ENCODE data around the gene FADS2.

FADS2 gene

DNA sequence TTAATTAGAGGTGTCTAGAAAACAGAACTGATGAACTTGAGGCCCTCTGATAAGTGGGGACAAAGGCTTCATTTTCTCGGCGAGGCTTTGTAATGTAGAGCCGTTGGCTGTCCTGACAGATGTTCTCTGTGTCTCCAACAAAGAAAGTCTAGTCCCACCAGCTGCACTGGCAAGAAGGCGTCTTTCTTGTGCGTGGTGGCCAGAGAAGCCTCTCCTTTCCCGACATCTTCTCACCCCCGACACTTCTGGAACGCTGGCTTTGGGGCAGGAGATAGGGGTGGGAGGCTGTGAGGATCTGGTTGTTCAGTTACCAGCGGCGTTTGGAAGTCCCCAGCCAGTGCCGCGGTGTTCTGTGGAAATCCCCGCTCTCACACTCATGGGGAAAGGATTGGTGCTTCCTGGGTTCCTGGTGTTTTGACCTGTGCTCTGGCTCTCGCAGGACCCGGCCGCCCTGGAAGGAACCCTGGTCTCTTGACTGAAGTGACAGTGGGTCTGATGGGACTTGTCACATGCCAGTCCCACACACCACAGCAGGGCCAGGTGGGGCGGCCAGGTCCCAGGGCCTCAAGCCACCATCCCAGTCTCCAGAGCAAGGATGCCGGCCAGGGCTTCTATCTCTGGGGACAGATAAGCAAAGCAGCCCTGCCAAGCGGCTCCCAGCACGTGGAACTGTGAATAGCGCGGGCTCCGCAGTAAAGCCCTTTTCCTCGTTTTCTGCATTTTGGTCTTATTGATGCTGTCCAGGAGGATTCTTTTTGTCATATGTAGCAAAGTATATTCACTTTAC, 23.2 kb downstream of the FADS2 start:
- no peak for DNase-seq

DNA sequence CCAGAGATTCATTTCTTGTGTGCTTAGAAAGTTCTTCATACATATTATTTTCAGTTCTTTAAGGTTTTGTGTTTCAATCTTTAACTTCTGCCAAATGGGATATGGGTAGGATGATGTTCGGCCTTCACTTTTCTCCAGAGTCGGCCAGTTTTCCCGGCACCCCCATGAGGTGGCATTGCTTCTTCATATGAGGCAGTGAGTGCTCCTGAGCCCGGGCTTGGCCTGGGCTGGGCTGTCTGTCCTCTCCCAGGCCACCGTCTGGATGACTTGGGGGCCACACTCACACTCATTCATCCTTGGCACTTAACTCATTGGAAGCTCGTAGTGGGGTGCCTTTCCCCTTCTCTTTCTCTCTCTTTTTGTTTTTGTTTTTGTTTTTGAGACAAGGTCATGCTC, 23.8 kb downstream of the FADS2 start:
- no peak for DNase-seq

DNA sequence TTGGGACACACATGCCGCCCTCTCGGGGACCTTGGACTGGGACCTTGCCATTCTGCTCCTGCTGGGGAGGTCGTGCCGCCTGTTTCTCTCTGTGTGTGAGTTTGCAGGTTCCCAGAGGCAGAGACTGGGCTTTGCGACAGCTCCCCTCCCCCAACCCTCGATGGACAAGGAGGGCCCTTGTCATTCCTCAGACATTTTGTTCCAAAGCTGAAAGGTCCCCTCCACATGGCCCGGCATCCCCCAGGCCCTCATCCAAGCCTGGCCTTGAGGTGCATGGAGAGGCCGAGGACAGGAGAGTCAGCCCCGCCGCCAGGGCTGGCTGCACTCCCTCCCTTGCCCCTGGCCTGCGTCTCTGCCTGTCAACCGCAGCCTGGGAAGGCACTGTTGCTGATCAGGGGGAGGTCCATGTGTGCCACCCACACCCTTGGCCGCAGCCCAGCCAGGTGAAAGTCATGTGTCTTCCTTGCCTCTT, 25.6 kb downstream of the FADS2 start:
- DNase-seq = no peak

DNA sequence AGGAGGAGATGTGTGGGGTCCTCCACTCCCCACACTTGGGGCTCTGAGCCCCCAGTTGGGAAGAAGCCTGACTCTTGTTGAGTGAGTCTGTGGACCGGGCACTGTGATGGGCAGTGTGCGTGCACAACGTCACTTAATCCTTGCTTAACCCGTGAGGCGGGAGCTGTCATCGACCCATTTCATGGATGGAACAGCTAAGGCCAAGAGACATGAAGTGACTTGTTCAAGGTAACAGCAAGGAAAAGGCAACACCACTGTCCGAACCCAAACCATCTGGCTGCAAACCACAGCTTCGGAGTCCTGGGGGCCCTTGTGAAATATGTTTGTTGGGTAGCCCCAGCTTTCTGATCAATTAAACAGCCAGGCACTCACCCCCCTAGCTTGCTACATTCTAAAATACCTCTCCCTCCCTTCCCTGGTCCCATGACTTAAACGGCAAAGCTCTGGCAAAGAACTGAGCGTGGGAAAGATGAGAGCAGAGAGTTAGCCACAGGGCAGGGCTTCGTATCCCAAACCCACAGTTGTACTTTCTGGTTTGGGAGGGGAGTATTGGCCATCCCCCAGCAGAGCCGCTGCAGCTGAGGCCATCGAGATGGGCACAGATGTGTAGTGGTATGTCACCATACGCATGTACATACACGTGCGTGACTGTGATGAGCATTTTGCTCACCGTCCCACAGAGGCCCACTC, 26.3 kb downstream of the FADS2 start:
- no peak for DNase-seq

DNA sequence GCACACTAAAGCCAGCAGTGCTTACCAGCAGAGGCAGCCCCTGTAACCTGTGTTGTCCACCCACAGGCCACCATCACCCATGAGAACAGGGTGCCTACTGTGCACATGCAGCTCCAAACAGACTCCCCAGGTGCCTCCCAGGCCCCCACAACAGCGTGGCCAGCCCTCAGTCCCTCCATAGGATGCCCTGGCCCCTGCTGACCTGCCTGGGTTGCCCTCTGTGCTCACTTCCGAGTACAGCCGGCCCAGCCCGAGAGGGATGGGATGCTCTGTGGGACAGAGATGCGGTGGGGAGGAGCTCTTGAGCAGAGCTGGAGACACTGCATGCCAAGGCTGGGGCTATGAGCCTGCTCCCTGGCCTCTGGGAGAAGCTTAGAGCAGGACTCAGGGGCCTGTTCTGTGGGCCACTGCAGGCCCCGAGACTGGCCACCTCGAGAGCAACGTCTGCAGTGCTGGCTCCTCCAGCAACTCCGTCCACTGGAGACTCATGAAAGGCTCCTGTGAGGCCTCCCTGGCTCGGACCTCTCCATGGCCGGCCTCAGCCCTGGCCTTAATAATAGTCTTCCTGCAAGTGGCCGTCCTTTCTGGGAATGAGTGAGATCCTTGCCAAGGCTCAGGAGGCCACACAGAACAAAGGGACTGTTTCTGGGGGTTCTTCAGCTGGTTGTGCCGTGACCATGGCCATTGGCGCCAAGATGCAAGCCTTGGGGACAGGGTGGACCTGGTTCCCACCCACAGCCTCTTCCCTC, 27.0 kb downstream of the FADS2 start:
- DNase-seq = no peak

DNA sequence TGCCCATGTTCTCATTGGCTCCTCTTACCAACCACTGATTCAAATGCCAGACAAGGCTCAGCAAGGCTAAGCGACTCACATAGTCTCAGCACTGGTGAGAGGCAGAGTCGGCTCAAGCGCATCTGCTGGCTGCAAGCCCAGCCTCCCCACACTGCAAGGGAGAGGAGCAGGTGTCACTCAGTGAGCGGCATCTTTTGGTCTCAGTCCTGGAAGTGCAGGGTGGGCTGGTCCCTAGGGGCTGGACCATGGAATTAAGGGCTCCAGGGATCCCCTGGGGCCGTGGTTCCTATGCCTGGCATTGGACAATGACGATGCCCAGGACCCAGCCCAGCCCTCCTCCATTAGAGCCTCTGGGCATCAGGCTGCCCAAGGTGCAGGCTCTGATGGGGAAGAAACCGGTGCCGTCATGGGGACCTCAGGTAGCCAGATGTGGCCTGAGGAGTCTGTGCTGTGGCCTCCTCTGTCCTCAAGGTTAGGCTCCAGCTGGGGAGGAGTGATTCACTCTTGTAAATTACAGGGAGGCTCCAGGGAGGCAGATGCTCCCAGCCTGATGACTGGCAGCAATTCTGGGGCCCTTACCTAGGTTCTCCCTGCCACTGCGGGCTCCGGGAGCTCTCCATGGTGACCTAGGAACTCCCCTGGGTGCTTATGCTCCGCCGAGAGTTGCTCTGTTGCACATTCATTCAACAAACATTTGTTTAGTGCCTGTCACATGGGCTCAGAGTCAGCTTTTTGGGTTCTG, 28.0 kb downstream of the FADS2 start:
- no peak for DNase-seq

DNA sequence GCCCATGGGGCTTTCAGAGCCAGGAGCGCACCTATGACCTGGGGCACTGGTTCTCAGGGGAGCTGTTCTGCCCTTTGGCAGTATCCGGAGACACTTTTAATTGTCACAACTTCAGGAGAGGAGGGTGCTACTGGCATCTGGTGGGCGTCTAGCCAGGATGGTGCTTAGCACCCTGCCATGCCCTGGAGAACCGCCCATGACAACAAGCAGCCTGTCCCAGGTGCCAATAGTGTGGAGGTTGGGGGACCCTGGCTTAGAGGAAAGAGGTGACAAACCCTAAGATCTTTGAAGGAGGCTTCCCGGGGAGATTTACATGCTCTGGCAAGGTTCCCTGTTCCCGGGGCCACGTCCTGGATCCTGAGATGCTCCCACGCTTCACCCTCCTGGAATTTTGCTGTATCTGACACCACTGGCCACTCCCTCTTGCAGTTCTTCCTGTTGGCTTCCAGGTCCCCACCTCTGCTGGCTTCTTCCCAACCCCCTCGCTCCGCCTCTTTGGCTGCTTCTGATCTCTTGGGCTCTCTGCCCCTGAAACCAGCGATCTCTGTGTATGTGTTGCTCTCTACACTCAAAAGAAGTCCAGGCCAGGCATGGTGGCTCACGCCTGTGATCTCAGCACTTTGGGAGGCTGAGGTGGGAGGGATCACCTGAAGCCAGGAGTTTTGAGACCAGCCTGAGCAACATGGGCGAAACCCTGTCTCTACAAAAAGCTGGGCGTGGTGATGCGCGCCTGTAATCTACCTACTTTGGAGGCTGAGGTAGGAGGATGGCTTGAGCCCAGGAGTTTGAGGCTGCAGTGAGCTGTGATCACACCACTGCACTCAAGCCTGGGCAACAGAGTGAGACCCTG, 32.2 kb downstream of the FADS2 start:
- DNase-seq = peak; percentile 6

DNA sequence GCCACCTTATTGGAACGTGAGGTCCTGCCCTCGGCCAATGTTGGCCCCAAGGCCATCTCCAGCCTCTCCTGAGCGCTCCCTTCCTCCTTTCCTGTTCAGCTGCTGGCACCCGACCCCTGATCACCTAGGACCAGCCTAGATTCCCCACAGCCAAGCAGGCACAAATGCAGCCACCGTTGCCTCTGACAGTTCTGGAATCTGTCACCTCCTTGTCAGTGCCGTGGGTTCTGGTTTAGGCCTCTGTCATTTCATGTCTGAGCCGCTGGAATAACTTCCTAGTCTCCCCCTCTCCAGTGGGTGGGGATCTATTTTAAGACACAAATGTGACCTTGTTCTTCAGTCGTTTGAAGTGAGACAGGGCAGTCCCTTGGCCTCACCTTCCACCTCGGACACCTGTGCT, 33.5 kb downstream of the FADS2 start:
- DNase-seq = no peak

DNA sequence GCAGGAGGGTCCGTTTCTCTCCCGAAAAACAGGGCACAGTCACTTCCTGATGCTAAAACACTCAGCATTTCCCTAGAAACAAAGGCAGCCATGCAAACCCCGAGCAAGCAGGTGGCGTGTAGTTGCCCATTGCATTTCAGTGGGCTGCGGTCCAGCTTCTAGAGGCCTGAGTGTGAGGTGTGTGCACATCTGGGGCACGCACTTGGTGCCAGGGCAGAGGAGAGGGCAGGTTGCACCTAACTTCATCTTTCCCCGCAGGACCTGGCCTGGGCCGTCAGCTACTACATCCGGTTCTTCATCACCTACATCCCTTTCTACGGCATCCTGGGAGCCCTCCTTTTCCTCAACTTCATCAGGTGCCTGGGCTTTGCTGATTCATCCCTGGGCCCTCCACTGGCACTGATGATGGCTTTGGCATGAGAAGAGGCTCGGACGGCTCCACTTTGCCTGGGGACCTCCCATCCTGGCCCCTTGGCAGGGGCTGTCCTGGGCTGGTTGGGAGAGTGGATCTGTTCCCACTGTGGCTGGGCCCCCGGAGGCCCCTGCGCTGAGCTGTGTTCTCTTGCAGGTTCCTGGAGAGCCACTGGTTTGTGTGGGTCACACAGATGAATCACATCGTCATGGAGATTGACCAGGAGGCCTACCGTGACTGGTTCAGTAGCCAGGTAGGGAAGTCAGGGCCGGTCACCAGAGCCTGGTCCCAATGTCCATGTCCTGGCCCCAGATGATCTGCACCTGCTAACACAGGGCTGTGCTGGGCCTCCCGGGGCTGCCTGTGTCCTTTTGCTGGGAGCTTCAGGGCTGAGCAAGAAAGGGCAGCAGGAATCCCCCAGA, 34.8 kb downstream of the FADS2 start:
- no peak for DNase-seq

DNA sequence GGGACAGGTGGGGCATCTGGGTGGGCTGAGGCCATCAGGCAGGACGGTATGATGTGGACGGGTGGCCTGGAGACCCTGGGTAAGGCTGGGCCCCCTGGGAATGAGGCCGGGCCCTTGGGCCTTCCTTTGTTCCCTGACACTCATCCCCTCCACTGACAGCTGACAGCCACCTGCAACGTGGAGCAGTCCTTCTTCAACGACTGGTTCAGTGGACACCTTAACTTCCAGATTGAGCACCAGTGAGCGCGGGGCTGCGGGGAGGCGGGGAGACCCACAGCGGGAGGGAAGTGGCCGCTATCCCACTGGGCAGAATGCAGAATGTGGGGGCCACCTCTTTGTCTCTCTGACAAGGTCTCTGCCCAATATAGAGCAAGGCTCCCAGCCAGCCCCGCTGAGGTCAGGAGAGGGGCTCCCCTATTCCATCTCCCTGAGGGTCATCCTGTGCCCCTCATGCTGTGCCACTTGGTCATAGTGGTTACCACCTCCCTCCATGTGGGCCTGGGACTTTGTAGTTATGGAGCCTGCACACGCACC, 35.5 kb downstream of the FADS2 start:
- no peak for DNase-seq

DNA sequence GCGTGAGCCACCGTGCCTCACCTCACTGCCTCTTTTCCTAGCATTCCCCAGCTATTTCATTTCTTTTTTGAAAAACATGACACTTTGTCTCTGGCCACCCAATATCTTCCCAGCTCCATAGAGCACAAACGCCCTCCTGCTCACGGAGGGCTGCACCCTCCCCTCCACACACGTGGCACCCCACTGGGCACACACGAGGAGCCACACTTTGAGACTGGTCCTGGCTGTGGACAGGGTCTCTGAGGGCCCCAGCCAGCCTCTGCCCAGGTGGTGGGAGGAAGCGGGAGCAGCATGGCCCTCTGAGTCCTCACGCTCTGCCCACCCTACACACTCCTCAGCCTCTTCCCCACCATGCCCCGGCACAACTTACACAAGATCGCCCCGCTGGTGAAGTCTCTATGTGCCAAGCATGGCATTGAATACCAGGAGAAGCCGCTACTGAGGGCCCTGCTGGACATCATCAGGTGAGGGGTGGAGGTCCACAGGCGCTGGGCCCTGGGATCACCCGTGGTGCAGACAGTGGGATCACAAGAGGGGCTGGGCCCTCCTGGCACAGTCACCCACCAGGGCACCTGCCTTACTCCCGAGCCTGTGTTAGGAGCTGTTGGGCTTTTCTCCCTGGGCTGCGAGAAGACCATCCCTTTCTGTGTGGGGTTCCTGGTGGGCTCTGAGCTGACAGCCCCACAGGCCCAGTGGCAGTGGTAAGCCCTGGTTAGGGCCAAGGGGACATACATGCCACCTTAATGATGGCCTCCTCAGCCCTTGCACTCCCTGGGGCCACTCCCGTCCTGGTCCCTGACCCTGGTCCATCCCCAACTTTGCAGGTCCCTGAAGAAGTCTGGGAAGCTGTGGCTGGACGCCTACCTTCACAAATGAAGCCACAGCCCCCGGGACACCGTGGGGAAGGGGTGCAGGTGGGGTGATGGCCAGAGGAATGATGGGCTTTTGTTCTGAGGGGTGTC, 37.0 kb downstream of the FADS2 start:
- DNase-seq = no peak

DNA sequence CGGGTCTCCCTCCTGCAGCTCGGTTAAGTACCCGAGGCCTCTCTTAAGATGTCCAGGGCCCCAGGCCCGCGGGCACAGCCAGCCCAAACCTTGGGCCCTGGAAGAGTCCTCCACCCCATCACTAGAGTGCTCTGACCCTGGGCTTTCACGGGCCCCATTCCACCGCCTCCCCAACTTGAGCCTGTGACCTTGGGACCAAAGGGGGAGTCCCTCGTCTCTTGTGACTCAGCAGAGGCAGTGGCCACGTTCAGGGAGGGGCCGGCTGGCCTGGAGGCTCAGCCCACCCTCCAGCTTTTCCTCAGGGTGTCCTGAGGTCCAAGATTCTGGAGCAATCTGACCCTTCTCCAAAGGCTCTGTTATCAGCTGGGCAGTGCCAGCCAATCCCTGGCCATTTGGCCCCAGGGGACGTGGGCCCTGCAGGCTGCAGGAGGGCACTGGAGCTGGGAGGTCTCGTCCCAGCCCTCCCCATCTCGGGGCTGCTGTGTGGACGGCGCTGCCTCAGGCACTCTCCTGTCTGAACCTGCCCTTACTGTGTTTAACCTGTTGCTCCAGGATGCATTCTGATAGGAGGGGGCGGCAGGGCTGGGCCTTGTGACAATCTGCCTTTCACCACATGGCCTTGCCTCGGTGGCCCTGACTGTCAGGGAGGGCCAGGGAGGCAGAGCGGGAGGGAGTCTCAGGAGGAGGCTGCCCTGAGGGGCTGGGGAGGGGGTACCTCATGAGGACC, 38.3 kb downstream of the FADS2 start:
- no peak for DNase-seq

DNA sequence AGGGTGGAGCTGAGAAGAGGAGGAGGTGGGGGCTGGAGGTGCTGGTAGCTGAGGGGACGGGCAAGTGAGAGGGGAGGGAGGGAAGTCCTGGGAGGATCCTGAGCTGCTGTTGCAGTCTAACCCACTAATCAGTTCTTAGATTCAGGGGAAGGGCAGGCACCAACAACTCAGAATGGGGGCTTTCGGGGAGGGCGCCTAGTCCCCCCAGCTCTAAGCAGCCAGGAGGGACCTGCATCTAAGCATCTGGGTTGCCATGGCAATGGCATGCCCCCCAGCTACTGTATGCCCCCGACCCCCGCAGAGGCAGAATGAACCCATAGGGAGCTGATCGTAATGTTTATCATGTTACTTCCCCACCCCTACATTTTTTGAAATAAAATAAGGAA, 38.9 kb downstream of the FADS2 start:
- no peak for DNase-seq

DNA sequence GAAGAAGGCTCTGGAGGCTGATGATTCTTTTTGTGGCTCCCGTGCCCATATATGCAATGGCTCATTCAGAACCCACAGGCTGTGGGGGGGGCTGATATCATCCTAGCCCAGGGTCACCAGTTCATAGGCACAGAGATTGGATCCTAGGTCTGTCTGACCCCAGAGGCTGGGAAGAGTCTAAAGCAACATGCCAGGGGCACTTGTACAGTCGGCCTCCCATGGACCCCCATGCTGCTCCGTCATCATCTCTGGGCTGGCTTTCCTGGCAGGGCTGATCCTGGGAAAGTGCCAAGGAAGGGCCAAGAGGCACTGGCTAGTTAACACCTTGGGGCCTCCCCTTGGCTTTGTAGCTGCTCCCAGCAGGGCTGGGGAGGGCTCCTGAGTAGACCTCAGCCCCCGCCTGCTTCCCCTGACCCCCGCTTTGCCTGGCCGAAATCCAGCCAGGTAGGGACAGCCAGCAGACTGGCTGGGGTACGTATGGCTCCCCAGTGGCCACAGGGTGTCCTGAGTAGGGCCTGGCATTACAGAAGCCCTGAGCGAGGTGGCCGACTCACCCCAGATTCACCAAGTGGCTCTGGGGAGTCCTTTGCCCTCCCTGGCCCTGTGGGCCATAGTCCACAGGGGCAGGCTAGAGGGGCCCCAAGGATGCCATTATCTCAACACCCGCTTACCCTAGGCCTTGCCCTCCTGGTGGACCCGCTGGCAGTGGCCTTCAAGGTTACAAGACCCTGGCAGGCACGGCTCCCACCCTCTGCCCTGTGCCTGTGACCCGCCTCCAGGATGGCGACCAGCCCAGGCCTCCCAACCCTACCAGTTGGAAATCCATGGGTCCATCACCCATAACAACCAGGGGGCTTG, 40.7 kb downstream of the FADS2 start:
- DNase-seq = no peak

DNA sequence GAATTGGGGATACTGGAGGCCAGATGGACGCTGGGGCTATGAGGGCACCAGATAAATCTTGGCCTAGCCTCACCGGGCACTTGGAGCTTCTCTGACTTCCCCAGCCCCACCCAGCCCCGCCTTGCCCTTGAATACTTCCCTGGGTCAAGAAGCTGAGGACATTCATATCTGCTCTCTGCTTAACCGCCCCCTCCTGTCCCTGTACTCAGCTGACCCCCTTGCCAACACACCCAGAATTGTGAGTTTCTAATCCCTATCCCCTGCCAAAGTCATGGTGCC, 41.3 kb downstream of the FADS2 start:
- no peak for DNase-seq

DNA sequence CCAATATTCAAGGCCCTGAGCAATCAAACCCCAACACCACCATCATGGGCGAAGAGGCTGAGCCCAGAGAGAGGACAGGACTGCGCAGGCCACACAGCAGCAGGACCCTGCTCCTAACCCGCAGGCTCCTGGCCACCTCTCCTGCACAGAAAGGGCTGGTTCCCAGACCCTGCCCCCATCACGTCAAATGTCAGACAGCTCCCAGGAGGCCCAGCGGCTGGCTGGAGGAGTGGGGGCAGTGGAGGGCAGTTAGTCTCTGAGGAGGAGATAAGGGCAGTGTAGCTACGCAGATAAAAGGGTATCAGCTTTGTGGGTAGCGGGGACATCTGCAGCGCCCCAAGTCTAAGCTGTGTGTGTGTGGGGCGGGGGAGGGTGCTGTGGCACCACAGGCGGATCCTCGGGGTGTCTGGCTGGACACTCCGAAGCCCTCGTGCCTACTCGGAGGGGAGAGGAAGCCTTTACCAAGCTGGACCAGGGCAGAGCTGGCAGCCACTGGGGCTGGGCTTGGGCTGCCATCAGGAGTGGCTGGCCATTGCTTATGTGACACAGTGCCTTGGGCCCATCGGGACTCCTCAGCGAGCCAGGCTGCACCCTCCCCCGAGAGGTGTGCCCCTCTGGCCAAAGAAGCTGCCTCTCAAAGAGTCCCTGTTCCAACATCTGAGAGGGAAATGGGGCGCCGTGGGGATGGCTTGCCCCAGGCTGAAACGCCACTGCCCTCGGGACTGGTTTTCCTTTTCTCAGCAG, 41.8 kb downstream of the FADS2 start:
- no peak for DNase-seq

DNA sequence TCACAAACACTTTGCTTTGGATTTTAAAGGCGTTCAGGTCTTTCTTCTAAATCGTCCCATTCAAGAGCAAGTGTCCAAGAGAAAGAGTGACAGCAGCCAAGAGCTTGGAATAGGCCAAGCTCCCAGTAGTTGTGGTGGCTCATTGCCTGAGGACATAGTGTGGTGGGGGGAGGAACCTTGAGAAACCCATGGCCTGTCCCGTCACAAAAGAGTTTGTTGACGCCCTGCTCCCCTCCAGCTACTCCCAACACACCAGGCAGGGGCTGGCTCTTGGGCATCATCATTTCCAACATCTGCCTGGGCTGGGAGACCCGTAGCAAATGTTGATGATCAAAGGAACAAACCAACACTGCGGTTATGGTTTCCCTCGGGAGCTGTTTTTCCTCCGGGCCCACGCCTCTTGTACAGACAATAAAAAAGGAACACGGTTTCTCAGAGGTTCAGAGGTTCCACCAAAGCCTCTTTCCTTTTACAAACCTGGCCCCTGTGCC, 42.5 kb downstream of the FADS2 start:
- no peak for DNase-seq
